NB4 (cell line): Measurements from ENCODE around the gene FNIP2.

Experiments
- DNase-seq: peaks from one replicate; pipeline ENCODE4 v3.0.0; 2010; ENCODE audit warnings: low read depth
- H3K4me3 ChIP-seq: one replicate; pipeline ENCODE4 v1.5.1; 2011; ENCODE audit warnings: mild to moderate bottlenecking, low read depth, low read length, moderate library complexity
- CTCF ChIP-seq: IDR thresholded peaks from one replicate; pipeline ENCODE4 v1.5.1; 2012; ENCODE audit warnings: low read depth, low read length
- MAX ChIP-seq: IDR thresholded peaks from 2 replicates; pipeline ENCODE4 v1.6.1; 2011; ENCODE audit warnings: low read depth, low read length
- MYC ChIP-seq: IDR thresholded peaks from 2 replicates; pipeline ENCODE4 v1.6.1; 2011; ENCODE audit warnings: low read depth, low read length
- POLR2A ChIP-seq: IDR thresholded peaks from 2 replicates; pipeline ENCODE4 v1.6.1; 2011; ENCODE audit warnings: mild to moderate bottlenecking; ENCODE audit not compliant: insufficient read length; ENCODE audit errors: extremely low read depth

FNIP2 gene

GRCh38 chr4:158863296-158863695 is 94.5 kb downstream of the FNIP2 start:
- no peak overlapping the region for H3K4me3 ChIP-seq

GRCh38 chr4:158865520-158866177 is 96.8 kb downstream of the FNIP2 start:
- TF ChIP-seq MYC (no peak), POLR2A (no peak), MAX (no peak), CTCF (no peak)
- no peak overlapping the region for H3K4me3 ChIP-seq
- no peak for DNase-seq

More at GRCh38 chr4:158863296-158863695, 94.5 kb downstream of the FNIP2 start:
- TF ChIP-seq MYC (no peak), MAX (no peak), POLR2A (no peak), CTCF (no peak)
- DNase-seq, result no peak

GRCh38 chr4:158869001-158869400 is 100.2 kb downstream of the FNIP2 start:
- TF ChIP-seq POLR2A (no peak), CTCF (no peak)
- H3K4me3 ChIP-seq, result no peak overlapping the region
- DNase-seq, result no peak

- no peak for TF ChIP-seq MYC
- no peak for TF ChIP-seq MAX
- TF ChIP-seq CTCF, result no peak
- TF ChIP-seq POLR2A, result no peak
- no peak overlapping the region for H3K4me3 ChIP-seq
- DNase-seq, result no peak
These were observed 100.9 kb downstream of the FNIP2 start for GRCh38 chr4:158869761-158870160.

- H3K4me3 ChIP-seq, result no peak overlapping the region
- no peak for DNase-seq
- TF ChIP-seq MYC (no peak), MAX (no peak), POLR2A (no peak), CTCF (no peak)
These were observed 101.4 kb downstream of the FNIP2 start for GRCh38 chr4:158870282-158870625.

GRCh38 chr4:158870626-158871334 is 102.0 kb downstream of the FNIP2 start:
- no peak for DNase-seq
- TF ChIP-seq MAX (no peak), CTCF (no peak), POLR2A (no peak), MYC (no peak)
- H3K4me3 ChIP-seq, result no peak overlapping the region
